DOHH2 (cell line): ENCODE results near the gene FOXN3.

Source experiments
- CTCF ChIP-seq: fragments of 200-600 bp; sonication (generic); IDR thresholded peaks from one replicate; pipeline ENCODE4 v1.5.1; 2014; ENCODE audit warnings: antibody characterized with exemption, mild to moderate bottlenecking, low read depth, low read length; ENCODE audit not compliant: poor library complexity, severe bottlenecking
- EZH2phosphoT487 ChIP-seq: fragments of 200-600 bp; sonication (generic); IDR thresholded peaks from 2 replicates; pipeline ENCODE4 v1.6.1; 2017; ENCODE audit warnings: borderline replicate concordance, mild to moderate bottlenecking, antibody characterized with exemption, low read length, moderate library complexity, mixed read lengths

- TF ChIP-seq CTCF = no peak
- TF ChIP-seq EZH2phosphoT487 = no peak
These were observed 42.1 kb downstream of the FOXN3 start for GRCh38 chr14:89374908-89375307.
